T-helper 17 cell (primary cell): ENCODE measurements around the gene EIF4H. TPM values are rescaled to one million over a fixed set of nuclear protein-coding genes. Genes with fewer than 3 reads are reported as not detected.
A peak's percentile ranks its signal among the peaks of the same experiment; 100 is the strongest.

Source experiments
- ATAC-seq: fragments of 150-1000 bp; cut with Tn5 transposase; 2 replicates; pipeline ENCODE4 v1.10.0; 2021; ENCODE audit warnings: mild to moderate bottlenecking, moderate library complexity
- DNase-seq, 3 donors: peaks; one replicate each; pipeline versions ENCODE4 v3.0.0 to v3.0.0-alpha.2; 2020 to 2021
- H3K9me3 ChIP-seq: one replicate; pipeline ENCODE4 v1.7.0; 2013; ENCODE audit warnings: low read length, mild to moderate bottlenecking; ENCODE audit not compliant: control insufficient read depth, poor library complexity, severe bottlenecking
- H3K27ac Mint-ChIP-seq: one replicate; pipeline ENCODE4 v1.8.0; 2022; ENCODE audit warnings: mild to moderate bottlenecking, moderate library complexity, mixed read lengths
- H3K27me3 Mint-ChIP-seq: one replicate; pipeline ENCODE4 v1.8.0; 2022; ENCODE audit warnings: mixed read lengths
- H3K36me3 Mint-ChIP-seq: one replicate; pipeline ENCODE4 v1.8.0; 2022; ENCODE audit warnings: low read depth, mixed read lengths
- H3K4me1 Mint-ChIP-seq: one replicate; pipeline ENCODE4 v1.8.0; 2022; ENCODE audit warnings: mild to moderate bottlenecking, mixed read lengths
- H3K4me3 Mint-ChIP-seq: one replicate; pipeline ENCODE4 v1.8.0; 2022; ENCODE audit warnings: mild to moderate bottlenecking, moderate library complexity, mixed read lengths
- total RNA-seq, 4 donors: library from RNA in 2 of 4; stranded (reverse) in 2 of 4; gene quantifications; one replicate each; pipeline ENCODE4 v1.2.3 and lab custom pipeline; 2022 to 2026

Gene EIF4H
- total RNA-seq, result 100 to 1,000 TPM; 242 to 255 TPM
- total RNA-seq (lab: John Stamatoyannopoulos, UW), result 341 to 358 reads per million in 2 donors

DNA sequence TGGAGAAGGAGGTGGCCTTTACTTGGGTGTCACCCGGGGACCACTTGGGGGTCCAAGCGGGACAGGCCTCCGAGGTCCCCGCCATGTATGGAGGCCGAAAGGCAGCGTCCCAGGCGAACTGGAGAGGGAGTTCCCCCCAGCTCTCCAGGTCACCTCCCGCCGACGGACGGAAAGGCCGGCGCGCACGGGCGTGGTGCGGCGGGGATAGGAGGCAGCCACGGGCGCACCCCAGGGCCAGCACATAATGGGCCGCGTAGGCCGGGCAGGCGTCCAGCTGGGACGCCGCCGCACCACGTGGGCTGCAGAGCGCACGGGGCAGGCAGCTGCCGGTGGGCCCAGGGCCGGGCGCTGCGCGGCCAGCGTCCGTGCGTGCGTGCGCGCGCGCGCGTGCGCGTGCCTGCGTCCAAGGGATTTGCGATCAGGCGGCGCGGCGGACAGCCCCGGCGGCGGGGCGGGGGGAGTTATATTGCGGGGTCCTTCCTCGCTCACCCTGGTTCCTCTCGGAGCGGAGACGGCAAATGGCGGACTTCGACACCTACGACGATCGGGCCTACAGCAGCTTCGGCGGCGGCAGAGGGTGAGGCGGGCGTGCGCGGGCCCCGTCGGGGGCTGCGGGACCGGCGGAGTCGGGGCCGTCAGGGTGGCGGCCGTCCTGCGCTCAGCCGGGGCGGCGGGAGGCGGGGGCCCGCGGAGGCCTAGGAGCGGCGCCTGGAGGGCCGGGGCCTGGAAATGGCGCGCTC, at the start of gene EIF4H:
EIF4H (plus strand) TSS at position 491 of the 740 bp plus-strand sequence; CDS start at position 519, 28 bp downstream.
- Mint-ChIP-seq H3K4me1 (peaks cover 36% of the 10 kb centered on the region), H3K4me3 (peak within 1 kb of the TSS; percentile 89), H3K27ac (peak within 1 kb of the TSS; percentile 90), H3K27me3 (no peaks in the 10 kb centered on the region), H3K36me3 (no peaks in the 10 kb centered on the region)
- ATAC-seq (peak; percentile 90), DNase-seq (peak; percentile 91 to 97 (median 92))
- no peaks in the 10 kb centered on the region for H3K9me3 ChIP-seq

DNA sequence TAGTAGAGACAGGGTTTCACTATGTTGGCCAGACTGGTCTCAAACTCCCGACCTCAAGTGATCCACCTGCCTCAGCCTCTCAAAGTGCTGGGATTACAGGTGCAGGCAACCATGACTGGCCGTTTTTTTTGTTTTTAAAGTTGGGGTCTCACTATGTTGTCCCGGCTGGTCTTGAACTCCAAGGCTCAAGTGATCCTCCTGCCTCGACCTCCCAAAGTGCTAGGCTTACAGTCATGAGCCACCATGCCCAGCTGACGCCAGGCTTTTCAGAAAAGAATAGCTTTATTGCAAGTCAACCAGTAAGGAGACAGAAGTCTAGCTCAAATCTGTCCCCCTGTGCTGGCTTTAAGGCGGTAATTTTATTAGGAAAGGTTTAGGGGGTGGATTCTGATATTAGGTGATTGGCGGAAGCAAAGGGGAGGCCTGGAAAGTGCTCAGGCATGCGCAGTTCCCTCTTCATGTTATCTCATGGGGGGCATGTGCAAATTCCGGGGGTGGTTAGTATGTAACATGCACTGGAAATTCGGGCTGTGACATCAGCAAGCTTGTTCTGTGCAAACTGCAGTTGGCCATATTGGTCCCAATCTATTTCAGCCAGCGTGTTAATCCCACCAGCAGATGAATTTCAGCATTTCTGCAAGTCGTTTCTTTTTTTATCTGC, 47.8 kb upstream of the EIF4H start:
- ATAC-seq (no peak), DNase-seq (no peak)
- H3K9me3 ChIP-seq, result no peaks in the 10 kb centered on the region
- H3K4me1 Mint-ChIP-seq, result no peaks in the 10 kb centered on the region
- no peaks in the 10 kb centered on the region for H3K27me3 Mint-ChIP-seq
- no peak overlapping the region for H3K4me3 Mint-ChIP-seq
- peaks cover 2% of the 10 kb centered on the region for H3K36me3 Mint-ChIP-seq
- no peak overlapping the region for H3K27ac Mint-ChIP-seq

DNA sequence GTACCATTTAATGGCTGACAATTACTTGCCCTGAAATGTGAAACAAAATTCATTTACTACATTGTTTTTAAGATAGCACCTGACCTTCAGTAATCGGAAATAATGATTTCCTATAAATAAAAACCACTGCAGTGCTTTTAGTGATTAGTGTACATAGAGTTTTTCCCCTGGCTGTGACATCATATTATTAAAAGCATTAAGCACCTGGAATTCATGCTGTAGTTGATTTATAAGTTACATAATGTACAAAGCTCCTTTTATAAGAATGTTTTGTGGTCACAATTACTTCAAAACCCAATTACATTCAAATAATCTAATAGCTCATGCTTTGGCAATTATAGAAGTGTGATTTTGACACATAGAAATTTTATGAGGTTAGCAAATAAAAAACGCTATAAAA, 44.3 kb upstream of the EIF4H start:
- Mint-ChIP-seq H3K36me3 (no peaks in the 10 kb centered on the region), H3K27me3 (no peaks in the 10 kb centered on the region), H3K27ac (no peak overlapping the region), H3K4me3 (no peak overlapping the region), H3K4me1 (no peaks in the 10 kb centered on the region)
- H3K9me3 ChIP-seq, result no peaks in the 10 kb centered on the region
- DNase-seq, result no peak
- ATAC-seq, result no peak

DNA sequence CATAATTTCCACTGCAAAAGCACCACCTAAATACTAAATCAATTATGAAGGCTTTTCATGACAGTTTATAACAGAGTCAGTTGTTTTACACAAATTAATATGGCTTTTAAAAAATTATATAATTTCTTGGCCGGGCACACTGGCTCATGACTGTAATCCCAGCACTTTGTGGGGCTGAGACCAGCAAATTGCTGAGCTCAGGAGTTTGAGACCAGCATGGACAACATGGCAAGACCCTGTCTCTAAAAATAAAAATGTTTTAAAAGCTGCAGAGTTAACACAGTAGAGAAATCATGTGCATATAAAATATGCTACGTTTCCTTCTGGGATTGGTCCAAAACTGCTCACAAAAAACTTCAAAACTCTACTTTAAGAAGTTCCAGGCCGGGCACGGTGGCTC, 43.6 kb upstream of the EIF4H start:
- H3K27ac Mint-ChIP-seq, result no peak overlapping the region
- ATAC-seq, result no peak

DNA sequence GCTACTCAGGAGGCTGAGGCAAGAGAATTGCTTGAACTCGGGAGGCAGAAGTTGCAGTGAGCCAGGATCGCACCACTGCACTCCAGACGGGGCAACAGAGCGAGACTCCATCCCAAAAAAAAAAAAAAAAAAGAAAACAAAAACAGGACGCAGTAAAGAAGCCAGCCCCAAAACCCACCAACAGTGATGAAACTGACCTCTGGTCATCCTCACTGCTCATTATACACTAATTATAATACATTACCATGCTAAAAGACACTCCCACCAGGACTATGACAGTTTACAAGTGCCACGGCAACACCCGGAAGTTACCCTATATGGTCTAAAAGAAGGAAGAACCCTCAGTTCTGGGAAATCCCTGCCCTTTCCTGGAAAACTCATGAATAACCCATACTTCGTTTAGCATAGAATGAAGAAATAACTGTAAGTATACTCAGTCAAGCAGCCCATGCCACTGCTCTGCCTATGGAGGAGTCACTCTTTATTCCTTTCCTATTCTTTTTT, 40.0 kb upstream of the EIF4H start:
- ATAC-seq, result no peak
- no peaks in the 10 kb centered on the region for H3K9me3 ChIP-seq
- no peaks in the 10 kb centered on the region for H3K4me1 Mint-ChIP-seq
- H3K27ac Mint-ChIP-seq, result no peak overlapping the region
- no peaks in the 10 kb centered on the region for H3K27me3 Mint-ChIP-seq
- H3K36me3 Mint-ChIP-seq, result no peaks in the 10 kb centered on the region
- no peak overlapping the region for H3K4me3 Mint-ChIP-seq
- DNase-seq, result no peak

More for the DNA sequence above, 43.6 kb upstream of the EIF4H start:
- Mint-ChIP-seq H3K36me3 (no peaks in the 10 kb centered on the region), H3K4me1 (no peaks in the 10 kb centered on the region), H3K4me3 (no peak overlapping the region), H3K27me3 (no peaks in the 10 kb centered on the region)
- H3K9me3 ChIP-seq, result no peaks in the 10 kb centered on the region
- no peak for DNase-seq

DNA sequence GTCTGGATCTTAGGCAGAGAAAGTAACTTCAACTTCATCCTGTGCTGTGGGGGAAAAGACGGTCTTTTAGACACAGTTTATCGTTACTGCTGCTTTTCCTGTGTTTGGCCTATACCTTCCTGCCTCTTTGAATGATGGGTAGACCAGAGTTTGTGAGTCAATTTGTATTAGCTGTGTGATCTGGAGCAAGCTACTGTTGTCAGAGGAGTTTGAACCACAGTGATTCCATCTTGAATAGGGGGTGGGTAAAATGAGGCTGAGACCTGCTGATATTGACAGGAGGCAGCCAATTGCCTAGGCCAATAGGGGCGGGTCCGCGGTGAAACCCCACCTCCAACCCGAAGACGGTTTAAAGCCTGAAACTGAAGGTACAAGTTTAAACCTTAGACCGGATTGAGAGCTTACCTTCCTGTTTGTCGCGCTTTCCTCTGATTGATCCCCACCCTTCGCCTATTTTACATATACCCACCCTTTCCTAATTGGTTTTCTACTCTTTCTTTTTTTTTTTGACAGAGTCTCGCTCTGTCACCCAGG, 35.8 kb upstream of the EIF4H start:
- H3K9me3 ChIP-seq, result no peaks in the 10 kb centered on the region
- Mint-ChIP-seq H3K4me1 (peaks cover 2% of the 10 kb centered on the region), H3K27ac (no peak overlapping the region), H3K36me3 (peaks cover 2% of the 10 kb centered on the region), H3K4me3 (no peak overlapping the region), H3K27me3 (no peaks in the 10 kb centered on the region)
- peak in 1 of 3 donors; percentile 12 for DNase-seq
- ATAC-seq, result peak; percentile 47

DNA sequence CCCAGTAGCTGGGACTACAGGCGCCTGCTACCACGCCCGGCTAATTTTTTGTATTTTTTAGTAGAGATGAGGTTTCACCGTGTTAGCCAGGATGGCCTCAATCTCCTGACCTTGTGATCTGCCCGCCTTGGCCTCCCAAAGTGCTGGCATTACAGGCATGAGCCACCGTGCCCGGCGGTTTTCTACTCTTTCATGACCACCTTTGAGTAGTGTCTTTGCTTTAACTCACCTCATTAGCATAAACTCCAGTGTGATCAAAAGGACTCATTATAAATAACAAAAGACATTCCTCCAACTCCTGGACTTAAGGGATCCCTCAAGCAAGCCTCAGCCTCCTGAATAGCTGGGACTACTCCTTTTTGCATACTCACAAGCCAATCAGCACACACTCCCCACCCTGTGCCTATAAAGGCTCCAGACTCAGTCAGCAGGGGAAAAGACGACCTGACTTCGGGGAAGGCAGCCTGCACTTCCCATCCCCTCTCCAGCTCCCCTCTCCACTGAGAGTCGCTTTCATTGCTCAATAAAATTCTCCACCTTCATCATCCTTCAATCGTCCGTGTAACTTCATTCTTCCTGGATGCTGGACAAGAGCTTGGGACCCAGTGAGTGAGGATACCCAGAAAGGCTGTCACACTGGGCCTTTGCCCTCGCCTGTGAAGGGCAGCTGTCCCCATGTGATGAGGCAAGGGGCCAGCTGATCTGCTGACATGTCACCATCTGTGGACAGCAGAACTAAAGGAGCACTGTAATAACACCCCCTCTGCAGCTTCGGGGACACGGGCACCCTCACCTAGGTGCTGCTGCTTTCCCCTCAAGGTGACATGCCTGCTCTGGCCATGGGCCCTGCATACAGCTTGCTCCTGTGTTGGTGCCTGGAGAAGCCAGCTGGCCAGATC, 35.0 kb upstream of the EIF4H start:
- Mint-ChIP-seq H3K4me1 (peaks cover 2% of the 10 kb centered on the region), H3K27me3 (no peaks in the 10 kb centered on the region), H3K36me3 (peaks cover 2% of the 10 kb centered on the region), H3K27ac (no peak overlapping the region), H3K4me3 (no peak overlapping the region)
- no peak for ATAC-seq
- H3K9me3 ChIP-seq, result no peaks in the 10 kb centered on the region
- no peak for DNase-seq

DNA sequence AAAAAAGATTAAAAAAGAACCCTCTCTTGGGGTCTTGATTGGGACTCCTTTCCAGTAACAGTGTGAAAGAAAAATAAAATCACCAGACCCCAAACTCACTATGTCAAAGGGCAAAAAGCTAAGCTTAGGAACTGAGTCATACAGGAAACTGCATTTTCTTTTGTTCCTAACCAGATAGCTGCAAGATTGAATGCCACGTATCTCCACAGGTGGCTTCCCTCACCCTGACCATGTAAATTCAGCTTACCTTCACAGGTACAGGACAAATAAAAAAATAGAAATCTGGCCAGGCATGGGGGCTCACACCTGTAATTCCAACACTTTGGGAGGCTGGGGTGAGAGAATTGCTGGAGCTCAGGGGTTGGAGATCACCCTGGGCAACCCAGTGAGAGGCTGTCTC, 32.5 kb upstream of the EIF4H start:
- H3K4me1 Mint-ChIP-seq, result peaks cover 2% of the 10 kb centered on the region
- no peak overlapping the region for H3K27ac Mint-ChIP-seq
- H3K36me3 Mint-ChIP-seq, result peaks cover 2% of the 10 kb centered on the region
- DNase-seq (no peak), ATAC-seq (no peak)
- H3K4me3 Mint-ChIP-seq, result no peak overlapping the region
- no peaks in the 10 kb centered on the region for H3K27me3 Mint-ChIP-seq
- no peaks in the 10 kb centered on the region for H3K9me3 ChIP-seq

DNA sequence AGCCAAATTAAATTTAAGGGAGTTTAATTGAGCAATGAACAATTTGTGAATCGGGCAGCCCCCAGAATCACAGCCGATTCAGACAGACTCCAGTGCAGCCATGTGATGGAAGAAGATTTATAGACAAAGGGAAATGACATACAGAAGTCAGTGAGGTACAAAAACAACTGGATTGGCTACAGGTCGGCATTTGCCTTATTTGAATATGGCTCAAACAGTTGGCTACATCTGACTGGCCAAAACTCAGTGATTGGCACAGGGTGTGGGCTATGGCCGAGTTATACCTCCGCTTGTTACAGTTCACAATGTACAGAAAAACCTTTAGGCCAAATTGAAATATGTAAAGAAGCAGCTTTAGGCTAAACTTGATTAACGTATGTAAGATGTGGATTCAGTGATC, 30.8 kb upstream of the EIF4H start:
- no peaks in the 10 kb centered on the region for H3K27me3 Mint-ChIP-seq
- ATAC-seq (no peak), DNase-seq (no peak)
- H3K9me3 ChIP-seq, result no peaks in the 10 kb centered on the region
- peaks cover 2% of the 10 kb centered on the region for H3K4me1 Mint-ChIP-seq
- peaks cover 2% of the 10 kb centered on the region for H3K36me3 Mint-ChIP-seq
- no peak overlapping the region for H3K4me3 Mint-ChIP-seq
- no peak overlapping the region for H3K27ac Mint-ChIP-seq

DNA sequence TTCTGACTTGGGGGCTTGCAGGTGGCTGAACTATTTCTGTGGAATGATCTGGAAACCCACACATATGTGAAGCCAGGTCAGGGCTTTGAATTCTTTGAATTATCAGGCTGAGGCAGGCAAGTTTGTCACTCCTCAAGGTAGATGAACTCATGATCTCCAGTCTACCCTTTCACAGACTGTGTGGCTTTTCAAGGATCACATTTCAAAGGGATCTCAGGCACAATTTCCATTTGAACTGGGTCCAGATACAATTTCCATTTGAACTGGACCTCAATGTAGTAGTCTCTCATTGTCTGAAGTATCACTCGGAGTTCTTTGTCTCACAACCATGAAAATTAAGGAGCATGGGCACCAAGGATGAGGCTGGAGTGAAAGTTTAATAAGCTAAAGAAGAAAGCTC, 25.7 kb upstream of the EIF4H start:
- H3K9me3 ChIP-seq, result no peaks in the 10 kb centered on the region
- peaks cover 5% of the 10 kb centered on the region for H3K27me3 Mint-ChIP-seq
- H3K4me3 Mint-ChIP-seq, result no peak overlapping the region
- ATAC-seq, result no peak
- no peak for DNase-seq
- no peaks in the 10 kb centered on the region for H3K36me3 Mint-ChIP-seq
- H3K4me1 Mint-ChIP-seq, result no peaks in the 10 kb centered on the region
- H3K27ac Mint-ChIP-seq, result no peak overlapping the region

DNA sequence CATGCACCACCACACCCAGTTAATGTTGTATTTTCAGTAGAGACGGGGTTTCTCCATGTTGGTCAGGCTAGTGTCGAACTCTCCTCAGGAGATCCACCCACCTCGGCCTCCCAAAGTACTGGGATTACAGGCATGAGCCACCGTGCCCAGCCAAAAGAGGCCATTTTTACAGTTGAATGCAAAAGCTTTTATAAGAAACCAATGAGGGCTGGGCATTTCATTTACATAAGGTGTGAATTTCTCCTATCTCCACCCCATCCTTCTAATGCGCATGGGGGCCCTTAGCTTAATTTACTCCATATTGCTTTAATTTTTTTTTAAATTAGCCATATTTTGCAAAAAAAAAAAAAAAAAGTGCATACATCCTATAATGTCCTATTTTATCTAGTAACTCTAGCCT, 25.1 kb upstream of the EIF4H start:
- ATAC-seq (no peak), DNase-seq (no peak)
- no peaks in the 10 kb centered on the region for H3K4me1 Mint-ChIP-seq
- H3K4me3 Mint-ChIP-seq, result no peak overlapping the region
- no peaks in the 10 kb centered on the region for H3K36me3 Mint-ChIP-seq
- peaks cover 5% of the 10 kb centered on the region for H3K27me3 Mint-ChIP-seq
- H3K27ac Mint-ChIP-seq, result no peak overlapping the region
- no peaks in the 10 kb centered on the region for H3K9me3 ChIP-seq

DNA sequence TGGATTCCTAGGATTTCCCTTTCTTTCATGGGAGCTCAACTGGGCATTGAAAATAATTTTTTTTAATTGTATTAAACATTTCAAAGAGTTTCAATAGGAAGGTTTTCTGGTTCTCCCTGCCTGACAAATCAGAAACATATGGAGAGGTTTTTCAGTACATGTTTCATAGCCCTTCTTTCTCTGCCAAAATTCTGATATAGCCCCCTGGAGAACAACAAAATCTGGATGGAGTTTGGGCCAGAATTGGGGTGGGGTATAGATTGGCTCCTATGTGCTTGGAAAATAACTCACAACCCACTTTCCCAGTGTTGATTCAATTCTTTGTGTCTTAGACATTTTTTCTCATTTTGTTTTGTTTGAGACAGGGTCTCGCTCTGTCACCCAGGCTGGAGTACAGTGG, 24.6 kb upstream of the EIF4H start:
- no peaks in the 10 kb centered on the region for H3K9me3 ChIP-seq
- Mint-ChIP-seq H3K36me3 (no peaks in the 10 kb centered on the region), H3K4me1 (no peaks in the 10 kb centered on the region), H3K4me3 (no peak overlapping the region), H3K27ac (no peak overlapping the region), H3K27me3 (peaks cover 5% of the 10 kb centered on the region)
- no peak for ATAC-seq
- no peak for DNase-seq

DNA sequence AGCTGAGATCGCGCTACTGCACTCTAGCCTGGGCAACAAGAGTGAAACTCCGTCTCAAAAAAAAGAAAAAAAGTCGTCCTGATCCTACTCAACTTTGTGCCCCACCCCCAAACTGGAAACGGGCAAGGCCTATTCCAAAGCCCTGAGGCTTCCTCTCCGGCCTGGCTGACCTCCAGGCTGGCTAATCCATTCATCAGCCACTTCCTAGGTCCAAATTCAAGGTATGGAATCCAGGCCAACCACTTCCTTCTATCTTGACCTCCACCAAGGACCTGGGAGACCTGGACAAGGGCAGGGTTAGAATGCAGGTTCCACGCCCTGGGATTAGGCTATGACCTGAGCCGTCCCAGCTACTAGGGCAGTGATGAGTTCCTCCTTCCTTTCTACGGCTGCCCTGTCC, 20.4 kb upstream of the EIF4H start:
- no peak for DNase-seq
- peaks cover 5% of the 10 kb centered on the region for H3K27me3 Mint-ChIP-seq
- no peaks in the 10 kb centered on the region for H3K36me3 Mint-ChIP-seq
- no peaks in the 10 kb centered on the region for H3K4me1 Mint-ChIP-seq
- H3K9me3 ChIP-seq, result no peaks in the 10 kb centered on the region
- ATAC-seq, result no peak
- no peak overlapping the region for H3K4me3 Mint-ChIP-seq
- H3K27ac Mint-ChIP-seq, result no peak overlapping the region
